Measurements from ENCODE around the gene TMPRSS5. TPM values are rescaled to one million over a fixed set of nuclear protein-coding genes. Genes with fewer than 3 reads are reported as not detected.

TMPRSS5 gene
- polyA plus RNA-seq, 1 donor from 2014 or later = 2.6 TPM

DNA sequence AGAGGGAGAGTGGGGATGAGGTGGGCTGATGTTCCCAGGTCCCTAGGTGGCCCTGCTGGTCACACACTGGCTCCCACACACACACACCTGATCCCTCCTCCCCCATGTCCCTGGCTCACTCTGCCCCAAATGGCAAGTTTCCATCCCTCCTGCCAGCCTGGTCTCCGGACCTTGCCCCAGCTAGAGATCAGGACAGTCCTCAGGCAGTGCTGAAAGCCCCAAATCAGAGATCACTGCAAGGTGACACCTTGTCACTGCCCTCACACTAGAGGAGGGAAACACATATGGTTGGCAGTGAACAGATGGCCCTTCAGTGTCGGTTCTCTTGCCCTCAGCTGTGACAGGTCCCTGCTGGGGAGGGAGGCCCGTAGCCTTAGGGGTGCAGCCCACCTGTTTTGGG lies 7.6 kb downstream of the TMPRSS5 start:
- Histone ChIP-seq H2AFZ (ENCODE audit: low read depth, low read length) (no peak overlapping the region), H3K36me3 (ENCODE audit: insufficient read depth, low read length) (no peaks in the 10 kb centered on the region), H3F3A (ENCODE audit: insufficient read depth, low read length, poor library complexity, severe bottlenecking) (no peaks in the 10 kb centered on the region), H4K20me1 (ENCODE audit: insufficient read depth) (no peaks in the 10 kb centered on the region), H3K9me3 (ENCODE audit: low read length) (no peaks in the 10 kb centered on the region), H3K9ac (ENCODE audit: low read length) (no peak overlapping the region), H3K4me2 (ENCODE audit: low read length) (no peak overlapping the region), H3K9me2 (ENCODE audit: insufficient read depth, low read length) (no peaks in the 10 kb centered on the region), H3K4me3 (ENCODE audit: low read length) (no peak overlapping the region), H3K27me3 (ENCODE audit: insufficient read depth, low read depth, low read length) (no peaks in the 10 kb centered on the region), H3K27ac (ENCODE audit: low read length) (no peak overlapping the region), H3K79me2 (replicated peaks; ENCODE audit: insufficient read depth, low read length) (no peaks in the 10 kb centered on the region)
- TF ChIP-seq CTCF (IDR thresholded peaks at IDR 0.05; ENCODE audit: poor library complexity, severe bottlenecking) (no peak), MXI1 (conservative IDR thresholded peaks at IDR 0.05; ENCODE audit: poor library complexity, severe bottlenecking) (no peak), RAD21 (conservative IDR thresholded peaks at IDR 0.05) (no peak)

DNA sequence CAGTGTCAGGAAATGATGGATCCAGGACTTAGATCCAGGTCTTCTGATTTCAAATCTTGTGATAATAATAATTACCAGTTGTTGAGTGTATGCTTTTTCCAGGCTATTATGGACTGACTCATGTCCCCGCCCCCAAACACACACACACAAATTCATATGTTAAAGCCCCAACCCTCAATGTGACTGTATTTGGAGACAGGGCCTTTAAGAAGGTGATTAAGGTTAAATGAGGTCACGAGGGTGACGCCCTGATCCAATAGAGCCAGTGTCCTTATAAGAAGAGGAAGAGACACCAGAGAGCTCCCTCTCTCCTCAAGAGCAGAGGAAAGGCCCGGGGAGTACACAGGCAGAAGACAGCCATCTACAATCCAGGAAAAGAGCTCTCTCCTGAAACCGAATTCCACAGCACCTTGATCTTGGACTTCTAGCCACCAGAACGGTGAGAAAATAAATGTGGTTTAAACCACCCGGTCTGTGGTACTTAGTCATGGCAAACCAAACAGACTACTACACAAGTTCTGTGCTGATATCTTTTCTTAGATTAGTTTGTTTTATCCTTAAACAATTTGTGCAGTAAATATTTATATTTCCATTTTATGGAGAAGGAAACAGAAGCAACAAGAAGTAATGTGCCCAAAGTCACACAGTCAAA lies 8.2 kb downstream of the TMPRSS5 start:
- TF ChIP-seq EP300 (conservative IDR thresholded peaks at IDR 0.05; ENCODE audit: poor library complexity, severe bottlenecking) (no peak), MXI1 (conservative IDR thresholded peaks at IDR 0.05; ENCODE audit: poor library complexity, severe bottlenecking) (no peak), CTCF (IDR thresholded peaks at IDR 0.05; ENCODE audit: poor library complexity, severe bottlenecking) (no peak), EZH2 (IDR thresholded peaks at IDR 0.05; ENCODE audit: borderline replicate concordance, insufficient read depth, low read length, poor library complexity, severe bottlenecking) (no peak), RAD21 (conservative IDR thresholded peaks at IDR 0.05) (no peak), SMC3 (conservative IDR thresholded peaks at IDR 0.05; ENCODE audit: poor library complexity) (no peak), POLR2AphosphoS5 (IDR thresholded peaks at IDR 0.05) (no peak), TAF1 (IDR thresholded peaks at IDR 0.05; ENCODE audit: low read depth) (no peak)
- TF ChIP-seq, protein P1, sequence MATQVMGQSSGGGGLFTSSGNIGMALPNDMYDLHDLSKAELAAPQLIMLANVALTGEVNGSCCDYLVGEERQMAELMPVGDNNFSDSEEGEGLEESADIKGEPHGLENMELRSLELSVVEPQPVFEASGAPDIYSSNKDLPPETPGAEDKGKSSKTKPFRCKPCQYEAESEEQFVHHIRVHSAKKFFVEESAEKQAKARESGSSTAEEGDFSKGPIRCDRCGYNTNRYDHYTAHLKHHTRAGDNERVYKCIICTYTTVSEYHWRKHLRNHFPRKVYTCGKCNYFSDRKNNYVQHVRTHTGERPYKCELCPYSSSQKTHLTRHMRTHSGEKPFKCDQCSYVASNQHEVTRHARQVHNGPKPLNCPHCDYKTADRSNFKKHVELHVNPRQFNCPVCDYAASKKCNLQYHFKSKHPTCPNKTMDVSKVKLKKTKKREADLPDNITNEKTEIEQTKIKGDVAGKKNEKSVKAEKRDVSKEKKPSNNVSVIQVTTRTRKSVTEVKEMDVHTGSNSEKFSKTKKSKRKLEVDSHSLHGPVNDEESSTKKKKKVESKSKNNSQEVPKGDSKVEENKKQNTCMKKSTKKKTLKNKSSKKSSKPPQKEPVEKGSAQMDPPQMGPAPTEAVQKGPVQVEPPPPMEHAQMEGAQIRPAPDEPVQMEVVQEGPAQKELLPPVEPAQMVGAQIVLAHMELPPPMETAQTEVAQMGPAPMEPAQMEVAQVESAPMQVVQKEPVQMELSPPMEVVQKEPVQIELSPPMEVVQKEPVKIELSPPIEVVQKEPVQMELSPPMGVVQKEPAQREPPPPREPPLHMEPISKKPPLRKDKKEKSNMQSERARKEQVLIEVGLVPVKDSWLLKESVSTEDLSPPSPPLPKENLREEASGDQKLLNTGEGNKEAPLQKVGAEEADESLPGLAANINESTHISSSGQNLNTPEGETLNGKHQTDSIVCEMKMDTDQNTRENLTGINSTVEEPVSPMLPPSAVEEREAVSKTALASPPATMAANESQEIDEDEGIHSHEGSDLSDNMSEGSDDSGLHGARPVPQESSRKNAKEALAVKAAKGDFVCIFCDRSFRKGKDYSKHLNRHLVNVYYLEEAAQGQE (IDR thresholded peaks at IDR 0.05; ENCODE audit: borderline replicate concordance) = no peak

More for the DNA sequence above, 8.2 kb downstream of the TMPRSS5 start:
- Histone ChIP-seq H3F3A (ENCODE audit: insufficient read depth, low read length, poor library complexity, severe bottlenecking) (no peaks in the 10 kb centered on the region), H3K9ac (ENCODE audit: low read length) (no peak overlapping the region), H3K27ac (ENCODE audit: low read length) (no peak overlapping the region), H3K9me3 (ENCODE audit: low read length) (no peaks in the 10 kb centered on the region), H3K79me2 (replicated peaks; ENCODE audit: insufficient read depth, low read length) (no peaks in the 10 kb centered on the region), H3K36me3 (ENCODE audit: insufficient read depth, low read length) (no peaks in the 10 kb centered on the region), H2AFZ (ENCODE audit: low read depth, low read length) (no peak overlapping the region), H3K4me3 (ENCODE audit: low read length) (no peak overlapping the region), H3K4me2 (ENCODE audit: low read length) (no peak overlapping the region), H4K20me1 (ENCODE audit: insufficient read depth) (no peaks in the 10 kb centered on the region), H3K9me2 (ENCODE audit: insufficient read depth, low read length) (no peaks in the 10 kb centered on the region), H3K27me3 (ENCODE audit: insufficient read depth, low read depth, low read length) (no peaks in the 10 kb centered on the region)
